ENCODE results near the gene POLR1D. TPM values are rescaled to one million over a fixed set of nuclear protein-coding genes. Genes with fewer than 3 reads are reported as not detected.
A peak's percentile ranks its signal among the peaks of the same experiment; 100 is the strongest.

Gene POLR1D
- total RNA-seq, 1 donor from 2014 or later: 120 TPM

GRCh38 chr13:27619093-27619727, 2.5 kb upstream of the POLR1D start:
- no peak for DNase-seq (ENCODE audit: low spot score)
- peaks cover 22% of the 10 kb centered on the region for H3K4me1 ChIP-seq
- H3K79me2 ChIP-seq (ENCODE audit: low read depth): peaks cover 82% of the 10 kb centered on the region
- Mint-ChIP-seq H3K4me3 (peak overlapping the region; percentile 99), H3K27ac (no peak overlapping the region), H3K27me3 (ENCODE audit: insufficient read depth, low read depth) (peaks cover 10% of the 10 kb centered on the region), H3K4me1 (peaks cover 26% of the 10 kb centered on the region), H3K9me3 (no peaks in the 10 kb centered on the region), H3K36me3 (peaks cover 14% of the 10 kb centered on the region)
- peaks cover 20% of the 10 kb centered on the region for H3F3A ChIP-seq (ENCODE audit: low read depth)
- peak overlapping the region; percentile 80 for H3K4me2 ChIP-seq
- H4K20me1 ChIP-seq (ENCODE audit: low read depth): peaks cover 41% of the 10 kb centered on the region
- H3K27ac ChIP-seq: no peak overlapping the region
- H3K9ac ChIP-seq: peak overlapping the region; percentile 3
- H2AFZ ChIP-seq (replicated peaks): peak overlapping the region; percentile 74
- H3K27me3 ChIP-seq: no peaks in the 10 kb centered on the region
- no peaks in the 10 kb centered on the region for H3K9me3 ChIP-seq (ENCODE audit: low read depth)
- TF ChIP-seq EZH2phosphoT487 (IDR thresholded peaks at IDR 0.05) (no peak), EZH2 (IDR thresholded peaks at IDR 0.05) (no peak)
- peaks cover 4% of the 10 kb centered on the region for H3K36me3 ChIP-seq
- peak overlapping the region; percentile 91 for H3K4me3 ChIP-seq

GRCh38 chr13:27619728-27620376, 1.8 kb upstream of the POLR1D start:
- Mint-ChIP-seq H3K4me1 (peaks cover 26% of the 10 kb centered on the region), H3K36me3 (peaks cover 16% of the 10 kb centered on the region), H3K4me3 (peak overlapping the region; percentile 99), H3K27me3 (ENCODE audit: insufficient read depth, low read depth) (peaks cover 10% of the 10 kb centered on the region), H3K27ac (no peak overlapping the region), H3K9me3 (no peaks in the 10 kb centered on the region)
- no peak for DNase-seq (ENCODE audit: low spot score)
- Histone ChIP-seq H3F3A (ENCODE audit: low read depth) (peaks cover 20% of the 10 kb centered on the region), H3K79me2 (ENCODE audit: low read depth) (peaks cover 82% of the 10 kb centered on the region), H4K20me1 (ENCODE audit: low read depth) (peaks cover 41% of the 10 kb centered on the region), H3K9me3 (ENCODE audit: low read depth) (no peaks in the 10 kb centered on the region), H3K4me3 (peak overlapping the region; percentile 91), H3K4me1 (peaks cover 22% of the 10 kb centered on the region), H3K36me3 (peaks cover 4% of the 10 kb centered on the region), H3K4me2 (peak overlapping the region; percentile 80), H3K27me3 (no peaks in the 10 kb centered on the region), H2AFZ (replicated peaks) (peak overlapping the region; percentile 74), H3K27ac (peak overlapping the region; percentile 39), H3K9ac (peak overlapping the region; percentile 41)
- TF ChIP-seq EZH2 (IDR thresholded peaks at IDR 0.05): peak; percentile 60
- no peak for TF ChIP-seq EZH2phosphoT487 (IDR thresholded peaks at IDR 0.05)

DNA sequence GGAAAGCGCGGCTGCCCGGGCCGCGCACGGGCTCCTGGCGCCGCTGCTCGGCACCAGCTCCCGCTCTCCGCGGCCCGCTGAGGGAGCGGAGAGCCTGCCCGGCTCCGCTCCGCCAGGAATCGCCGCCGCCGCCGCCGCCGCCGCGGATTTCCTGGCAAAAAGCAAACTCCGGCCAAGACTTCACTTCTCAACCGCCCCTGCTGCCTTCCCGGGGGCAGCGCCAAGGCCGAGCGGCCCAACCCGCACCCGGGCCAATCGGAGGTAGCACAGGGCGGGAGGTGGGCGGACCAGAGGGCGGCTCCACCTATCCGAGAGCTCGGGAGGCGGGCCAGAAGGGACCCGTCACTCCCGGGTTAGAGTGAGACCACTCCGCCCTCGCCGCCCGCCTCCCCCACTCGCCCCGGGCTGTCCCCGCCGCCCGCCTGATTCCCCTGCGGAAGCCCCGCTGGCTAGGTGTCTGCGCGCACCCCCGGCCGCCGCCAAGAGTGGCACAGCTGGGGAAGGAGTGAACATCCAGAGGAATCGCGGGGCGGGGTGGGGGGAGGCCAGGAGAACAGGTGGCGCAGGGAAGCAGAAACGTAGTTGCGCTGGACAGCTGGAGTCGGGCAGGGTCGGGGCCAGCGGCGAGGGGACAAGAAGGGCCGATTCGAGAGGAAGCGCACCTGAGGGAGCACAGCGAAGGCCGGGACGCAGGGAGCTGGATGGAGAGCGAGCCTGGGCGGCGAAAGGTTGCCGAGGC, 1.1 kb upstream of the POLR1D start, which contains the start of gene LNX2:
Gene LNX2, minus strand, starts transcription at position 153 of the 739 bp plus-strand sequence. CDS start 38,826 bp downstream, outside the sequence.
- Histone ChIP-seq H3K9me3 (ENCODE audit: low read depth) (no peaks in the 10 kb centered on the region), H3K4me2 (peak within 1 kb of the TSS; percentile 96), H3K9ac (peak within 1 kb of the TSS; percentile 41), H3K4me3 (peak within 1 kb of the TSS; percentile 91), H3K27me3 (no peaks in the 10 kb centered on the region), H3K27ac (peak within 1 kb of the TSS; percentile 39), H4K20me1 (ENCODE audit: low read depth) (peaks cover 41% of the 10 kb centered on the region), H2AFZ (replicated peaks) (peak within 1 kb of the TSS; percentile 94), H3K36me3 (peaks cover 4% of the 10 kb centered on the region), H3K79me2 (ENCODE audit: low read depth) (peaks cover 82% of the 10 kb centered on the region), H3F3A (ENCODE audit: low read depth) (peaks cover 20% of the 10 kb centered on the region), H3K4me1 (peaks cover 22% of the 10 kb centered on the region)
- H3K36me3 Mint-ChIP-seq: peaks cover 19% of the 10 kb centered on the region
- TF ChIP-seq CTCF (IDR thresholded peaks at IDR 0.05): no peak
- TF ChIP-seq EZH2 (IDR thresholded peaks at IDR 0.05): peak; percentile 38
- TF ChIP-seq EZH2phosphoT487 (IDR thresholded peaks at IDR 0.05): no peak
- H3K4me1 Mint-ChIP-seq: peaks cover 26% of the 10 kb centered on the region
- peaks cover 12% of the 10 kb centered on the region for H3K27me3 Mint-ChIP-seq (ENCODE audit: insufficient read depth, low read depth)
- no peak within 1 kb of the TSS for H3K27ac Mint-ChIP-seq
- peak within 1 kb of the TSS; percentile 99 for H3K4me3 Mint-ChIP-seq
- DNase-seq (ENCODE audit: low spot score): peak; percentile 99
- H3K9me3 Mint-ChIP-seq: no peaks in the 10 kb centered on the region

- DNase-seq (ENCODE audit: low spot score): no peak
- Histone ChIP-seq H3K27me3 (no peaks in the 10 kb centered on the region), H3K9me3 (ENCODE audit: low read depth) (no peaks in the 10 kb centered on the region), H3K4me3 (peak overlapping the region; percentile 91), H4K20me1 (ENCODE audit: low read depth) (peaks cover 46% of the 10 kb centered on the region), H3K36me3 (peaks cover 4% of the 10 kb centered on the region), H3K4me1 (peaks cover 22% of the 10 kb centered on the region), H3K9ac (no peak overlapping the region), H3K27ac (no peak overlapping the region), H3K79me2 (ENCODE audit: low read depth) (peaks cover 82% of the 10 kb centered on the region), H2AFZ (replicated peaks) (peak overlapping the region; percentile 94), H3K4me2 (peak overlapping the region; percentile 96), H3F3A (ENCODE audit: low read depth) (peaks cover 20% of the 10 kb centered on the region)
- H3K4me3 Mint-ChIP-seq: peak overlapping the region; percentile 97
- H3K36me3 Mint-ChIP-seq: peaks cover 19% of the 10 kb centered on the region
- peaks cover 26% of the 10 kb centered on the region for H3K4me1 Mint-ChIP-seq
- TF ChIP-seq CTCF (IDR thresholded peaks at IDR 0.05) (no peak), EZH2phosphoT487 (IDR thresholded peaks at IDR 0.05) (no peak), EZH2 (IDR thresholded peaks at IDR 0.05) (no peak)
- H3K27ac Mint-ChIP-seq: no peak overlapping the region
- peaks cover 12% of the 10 kb centered on the region for H3K27me3 Mint-ChIP-seq (ENCODE audit: insufficient read depth, low read depth)
- no peaks in the 10 kb centered on the region for H3K9me3 Mint-ChIP-seq
These were observed 651 bp upstream of the POLR1D start for GRCh38 chr13:27621116-27621365.
